Measurements from ENCODE around the gene FN3KRP. TPM values are rescaled to one million over a fixed set of nuclear protein-coding genes. Genes with fewer than 3 reads are reported as not detected.
"Not testable (repeated sequence)": the region's sequence is repeated elsewhere in the genome, so short reads cannot be mapped to it uniquely, and the experiment has no call there.

FN3KRP gene
- total and polyA plus RNA-seq, 4 donors: 26.3 to 59.4 (median 41.8) TPM

- Histone ChIP-seq H3K4me3 (ENCODE audit: low read depth, low read length) (no peak overlapping the region), H3K27me3 (ENCODE audit: control insufficient read depth, insufficient read depth, low read length) (no peaks in the 10 kb centered on the region), H3K4me1 (ENCODE audit: control insufficient read depth, insufficient read depth, low read length) (peaks cover 8% of the 10 kb centered on the region), H3K36me3 (ENCODE audit: control insufficient read depth, insufficient read depth, low read length) (peaks cover 67% of the 10 kb centered on the region), H3K27ac (ENCODE audit: low read depth, low read length) (no peak overlapping the region), H3K9me3 (ENCODE audit: control insufficient read depth, insufficient read depth, low read length) (no peaks in the 10 kb centered on the region)
- DNase-seq (ENCODE audit: low read depth in 4 of 6, low spot score in 6 of 6): no peak
- WGBS (ENCODE audit: insufficient coverage): 88% methylated on average over 3 of the region's 3 CpGs
Observed at GRCh38 chr17:82772026-82772425, 55.5 kb downstream of the FN3KRP start.

- peaks cover 55% of the 10 kb centered on the region for H3K36me3 ChIP-seq (ENCODE audit: control insufficient read depth, insufficient read depth, low read length)
- not testable (repeated sequence) for H3K4me3 ChIP-seq (ENCODE audit: low read depth, low read length); H3K4me1 ChIP-seq (ENCODE audit: control insufficient read depth, insufficient read depth, low read length); DNase-seq (ENCODE audit: low read depth in 4 of 6, low spot score in 6 of 6); H3K27me3 ChIP-seq (ENCODE audit: control insufficient read depth, insufficient read depth, low read length); H3K9me3 ChIP-seq (ENCODE audit: control insufficient read depth, insufficient read depth, low read length); H3K27ac ChIP-seq (ENCODE audit: low read depth, low read length)
- 88% methylated on average over 15 of the region's 19 CpGs for WGBS (ENCODE audit: insufficient coverage)
Observed at GRCh38 chr17:82774456-82774855, 58.0 kb downstream of the FN3KRP start.

DNA sequence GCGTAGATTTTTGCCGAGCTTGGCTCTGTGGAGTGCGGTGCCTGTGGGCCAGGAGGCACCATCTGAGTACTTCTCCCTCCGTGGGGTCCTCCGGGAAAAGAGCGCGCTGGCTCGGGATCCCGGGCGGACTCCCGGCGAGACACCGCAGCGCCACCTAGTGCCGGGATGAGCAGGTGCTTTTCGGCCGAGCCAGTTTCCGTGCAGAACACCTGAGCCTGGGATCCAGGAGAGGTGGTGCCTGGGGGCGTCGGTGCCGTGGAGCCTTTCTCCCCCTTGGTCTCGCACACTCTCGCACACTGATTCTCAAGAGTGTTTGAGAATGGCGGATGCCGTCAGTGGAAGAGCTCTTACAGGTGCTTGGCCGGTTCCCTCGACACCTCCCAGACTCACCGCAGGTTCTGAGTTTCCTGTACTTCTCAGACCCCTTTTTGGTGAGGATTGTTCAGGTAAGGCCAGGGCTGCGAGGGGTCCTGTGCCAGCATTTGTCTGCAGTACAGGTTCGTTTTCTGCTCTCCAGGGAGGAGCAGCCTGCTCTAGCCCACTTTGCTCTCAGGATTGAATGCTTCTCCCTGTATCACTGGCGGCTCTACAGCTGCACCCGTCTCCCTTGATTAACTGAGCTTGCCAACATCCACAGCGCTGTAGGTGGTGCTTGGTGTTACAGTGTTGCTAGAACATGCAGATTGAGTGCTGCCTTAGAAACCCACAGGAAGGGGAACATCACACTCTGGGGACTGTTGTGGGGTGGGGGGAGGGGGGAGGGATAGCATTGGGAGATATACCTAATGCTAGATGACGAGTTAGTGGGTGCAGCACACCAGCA lies 58.7 kb downstream of the FN3KRP start:
- H3K27me3 ChIP-seq (ENCODE audit: control insufficient read depth, insufficient read depth, low read length): no peaks in the 10 kb centered on the region
- no peak overlapping the region for H3K27ac ChIP-seq (ENCODE audit: low read depth, low read length)
- 45% methylated on average over 29 of the region's 34 CpGs for WGBS (ENCODE audit: insufficient coverage)
- H3K36me3 ChIP-seq (ENCODE audit: control insufficient read depth, insufficient read depth, low read length): peaks cover 56% of the 10 kb centered on the region
- peak in 2 of 6 donors; percentile 68 to 72 for DNase-seq (ENCODE audit: low read depth in 4 of 6, low spot score in 6 of 6)
- H3K4me3 ChIP-seq (ENCODE audit: low read depth, low read length): no peak overlapping the region
- peaks cover 8% of the 10 kb centered on the region for H3K4me1 ChIP-seq (ENCODE audit: control insufficient read depth, insufficient read depth, low read length)
- no peaks in the 10 kb centered on the region for H3K9me3 ChIP-seq (ENCODE audit: control insufficient read depth, insufficient read depth, low read length)

GRCh38 chr17:82776454-82776853 lies 59.9 kb downstream of the FN3KRP start:
- no peaks in the 10 kb centered on the region for H3K9me3 ChIP-seq (ENCODE audit: control insufficient read depth, insufficient read depth, low read length)
- no peak for DNase-seq (ENCODE audit: low read depth in 4 of 6, low spot score in 6 of 6)
- no peak overlapping the region for H3K4me3 ChIP-seq (ENCODE audit: low read depth, low read length)
- WGBS (ENCODE audit: insufficient coverage): 95% methylated on average over 13 of the region's 13 CpGs
- H3K27me3 ChIP-seq (ENCODE audit: control insufficient read depth, insufficient read depth, low read length): no peaks in the 10 kb centered on the region
- H3K27ac ChIP-seq (ENCODE audit: low read depth, low read length): no peak overlapping the region
- peaks cover 9% of the 10 kb centered on the region for H3K4me1 ChIP-seq (ENCODE audit: control insufficient read depth, insufficient read depth, low read length)
- peaks cover 54% of the 10 kb centered on the region for H3K36me3 ChIP-seq (ENCODE audit: control insufficient read depth, insufficient read depth, low read length)

Small RNA genes lying within 50 kb of the gene (small RNA-seq; reads per million reads assigned to genes)
- 0.10 reads per million for gene MIR4525 (ENCODE audit: low replicate concordance)

Other genes starting within 250 kb of the FN3KRP start
- gene FOXK2, start 197.0 kb upstream of the FN3KRP start, total RNA-seq: 10 to 100 TPM; 26.8 to 42.6 TPM
- 10 to 100 TPM; 50.3 to 57.1 TPM for gene FOXK2, start 197.0 kb upstream of the FN3KRP start, polyA plus RNA-seq (ENCODE audit: insufficient read length in 2 of 2)
- 10 to 100 TPM; 83.8 to 86.6 TPM for gene WDR45B, start 68.3 kb upstream of the FN3KRP start, total RNA-seq
- 100 to 1,000 TPM; 118 to 120 TPM for gene WDR45B, start 68.3 kb upstream of the FN3KRP start, polyA plus RNA-seq (ENCODE audit: insufficient read length in 2 of 2)
- 10 to 100 TPM; 11.8 to 16.4 TPM for gene RAB40B, start 18.0 kb upstream of the FN3KRP start, total RNA-seq
- 10 to 100 TPM; 27.2 to 32.3 TPM for gene RAB40B, start 18.0 kb upstream of the FN3KRP start, polyA plus RNA-seq (ENCODE audit: insufficient read length in 2 of 2)
- gene FN3K, start 18.9 kb downstream of the FN3KRP start, total RNA-seq: 10 to 100 TPM; 11.7 to 25.8 TPM
- 10 to 100 TPM; 71.2 to 78.1 TPM for gene FN3K, start 18.9 kb downstream of the FN3KRP start, polyA plus RNA-seq (ENCODE audit: insufficient read length in 2 of 2)
- 10 to 100 TPM; 56.3 to 75.3 TPM for gene TBCD, start 35.4 kb downstream of the FN3KRP start, total RNA-seq
- 100 to 1,000 TPM; 110 to 140 TPM for gene TBCD, start 35.4 kb downstream of the FN3KRP start, polyA plus RNA-seq (ENCODE audit: insufficient read length in 2 of 2)
- gene ZNF750, start 123.3 kb downstream of the FN3KRP start, total RNA-seq: not detected
- under 1 TPM; 0.11 to 0.66 TPM for gene ZNF750, start 123.3 kb downstream of the FN3KRP start, polyA plus RNA-seq (ENCODE audit: insufficient read length in 2 of 2)

Measured in spinal cord (tissue), 10 donors.